Measurements from ENCODE around the gene PROCA1.
"Not testable (repeated sequence)": the region's sequence is repeated elsewhere in the genome, so short reads cannot be mapped to it uniquely, and the experiment has no call there.

The PROCA1 gene

DNA sequence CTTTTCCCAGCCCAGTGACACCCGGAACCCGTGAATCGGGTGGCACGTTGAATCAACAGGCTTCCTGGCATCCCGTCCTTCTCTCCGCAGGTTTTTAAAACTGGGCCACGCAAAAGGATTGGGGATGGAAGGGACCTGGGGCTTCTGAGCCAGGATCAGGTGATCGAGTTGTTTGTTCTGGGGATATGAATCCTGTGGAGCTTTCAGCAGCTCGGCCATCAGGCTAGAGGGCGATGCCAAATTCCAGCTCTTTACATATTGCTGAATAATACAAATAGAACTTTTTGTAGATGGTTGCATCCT, 49.2 kb downstream of the PROCA1 start:
- DNase-seq: no peak

DNA sequence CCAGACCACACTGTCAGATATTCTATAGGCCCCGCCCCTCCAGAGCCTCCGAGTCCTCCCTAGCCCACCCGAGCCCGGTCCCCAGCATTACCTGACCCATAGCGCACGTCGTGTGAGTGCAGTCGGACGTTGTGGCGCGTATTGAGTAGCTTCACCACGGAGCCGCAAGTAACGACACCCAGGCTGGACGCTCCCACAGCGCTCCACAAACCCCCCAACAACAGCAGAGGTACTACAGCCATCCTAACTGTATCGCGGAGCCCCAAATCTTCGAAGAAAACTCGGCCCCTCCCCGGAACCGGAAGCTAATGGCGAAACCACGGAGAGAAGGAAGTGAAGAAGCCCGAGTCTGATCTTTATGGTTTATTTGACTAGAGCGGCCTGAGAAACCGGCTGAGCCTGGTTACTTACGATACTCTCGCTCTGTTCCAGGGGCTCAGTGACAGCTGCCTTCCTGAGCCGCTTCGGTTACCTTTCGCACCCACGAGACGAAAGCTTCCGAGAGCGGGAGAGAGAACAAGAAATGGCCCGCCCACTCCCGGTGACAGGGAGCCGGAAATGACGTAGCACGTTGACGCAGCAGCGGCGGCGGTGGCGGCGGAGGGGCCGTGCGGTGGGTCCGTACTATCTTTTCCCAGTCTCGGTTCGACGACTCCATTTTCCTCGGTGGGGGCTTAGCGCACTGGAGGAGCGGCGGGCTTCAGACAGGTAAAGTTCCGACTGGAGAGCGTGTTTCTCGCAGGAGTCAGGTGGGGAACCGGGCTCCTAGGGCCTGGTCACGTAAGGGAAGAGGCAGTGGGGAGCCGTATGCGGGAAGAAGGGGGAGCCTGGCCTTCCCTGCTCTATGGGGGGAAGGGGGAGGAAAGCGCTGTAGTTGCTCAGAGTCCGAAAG, 49.8 kb downstream of the PROCA1 start, which contains the start of the genes SDF2 and SUPT6H:
SDF2 (minus strand) TSS at position 272 of the 892 bp plus-strand sequence; CDS start at position 242, 30 bp downstream.
SUPT6H (plus strand) TSS at position 571 of the 892 bp plus-strand sequence. CDS start 11,197 bp downstream, outside the sequence.
- peak; percentile 95 for DNase-seq

DNA sequence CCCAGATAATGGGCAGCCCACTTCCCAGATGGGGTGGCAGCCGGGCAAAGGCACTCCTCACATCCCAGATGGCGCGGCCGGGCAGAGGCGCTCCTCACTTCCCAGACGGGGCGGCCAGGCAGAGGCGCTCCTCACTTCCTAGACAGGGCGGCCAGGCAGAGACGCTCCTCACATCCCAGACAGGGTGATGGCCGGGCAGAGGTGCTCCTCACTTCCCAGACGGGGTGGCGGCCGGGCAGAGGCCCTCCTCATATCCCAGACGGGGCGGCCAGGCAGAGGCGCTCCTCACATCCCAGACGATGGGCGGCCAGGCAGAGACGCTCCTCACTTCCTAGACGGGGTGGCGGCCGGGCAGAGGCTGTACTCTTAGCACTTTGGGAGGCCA, 52.2 kb downstream of the PROCA1 start:
- not testable (repeated sequence) for DNase-seq

DNA sequence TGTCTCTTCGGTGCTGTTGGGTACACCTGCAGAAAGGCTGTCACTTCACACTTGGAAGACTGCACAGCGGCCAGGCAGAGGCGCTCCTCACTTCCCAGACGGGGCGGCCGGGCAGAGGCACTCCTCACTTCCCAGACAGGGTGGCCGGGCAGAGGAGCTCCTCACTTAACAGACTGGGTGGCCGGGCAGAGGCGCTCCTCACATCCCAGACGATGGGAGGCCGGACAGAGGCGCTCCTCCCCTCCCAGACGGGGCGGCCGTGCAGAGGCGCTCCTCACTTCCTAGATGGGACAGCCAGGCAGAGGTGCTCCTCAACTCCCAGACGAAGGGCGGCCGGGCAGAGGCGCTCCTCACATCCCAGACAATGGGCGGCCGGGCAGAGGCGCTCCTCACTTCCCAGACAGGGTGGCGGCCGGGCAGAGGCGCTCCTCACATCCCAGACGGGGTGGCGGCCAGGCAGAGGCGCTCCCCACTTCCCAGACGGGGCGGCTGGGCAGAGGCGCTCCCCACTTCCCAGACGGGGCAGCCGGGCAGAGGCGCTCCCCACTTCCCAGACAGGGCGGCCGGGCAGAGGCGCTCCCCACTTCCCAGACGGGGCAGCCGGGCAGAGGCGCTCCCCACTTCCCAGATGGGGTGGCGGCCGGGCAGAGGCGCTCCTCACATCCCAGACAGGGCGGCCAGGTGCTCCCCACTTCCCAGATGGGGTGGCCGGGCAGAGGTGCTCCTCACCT, 52.8 kb downstream of the PROCA1 start:
- DNase-seq: not testable (repeated sequence)

DNA sequence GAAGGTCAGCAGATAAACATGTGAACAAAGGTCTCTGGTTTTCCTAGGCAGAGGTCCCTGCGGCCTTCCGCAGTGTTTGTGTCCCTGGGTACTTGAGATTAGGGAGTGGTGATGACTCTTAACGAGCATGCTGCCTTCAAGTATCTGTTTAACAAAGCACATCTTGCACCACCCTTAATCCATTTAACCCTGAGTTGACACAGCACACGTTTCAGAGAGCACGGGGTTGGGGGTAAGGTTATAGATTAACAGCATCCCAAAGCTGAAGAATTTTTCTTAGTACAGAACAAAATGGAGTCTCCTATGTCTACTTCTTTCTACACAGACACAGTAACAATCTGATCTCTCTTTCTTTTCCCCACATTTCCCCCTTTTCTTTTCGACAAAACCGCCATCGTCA, 53.3 kb downstream of the PROCA1 start:
- not testable (repeated sequence) for DNase-seq

DNA sequence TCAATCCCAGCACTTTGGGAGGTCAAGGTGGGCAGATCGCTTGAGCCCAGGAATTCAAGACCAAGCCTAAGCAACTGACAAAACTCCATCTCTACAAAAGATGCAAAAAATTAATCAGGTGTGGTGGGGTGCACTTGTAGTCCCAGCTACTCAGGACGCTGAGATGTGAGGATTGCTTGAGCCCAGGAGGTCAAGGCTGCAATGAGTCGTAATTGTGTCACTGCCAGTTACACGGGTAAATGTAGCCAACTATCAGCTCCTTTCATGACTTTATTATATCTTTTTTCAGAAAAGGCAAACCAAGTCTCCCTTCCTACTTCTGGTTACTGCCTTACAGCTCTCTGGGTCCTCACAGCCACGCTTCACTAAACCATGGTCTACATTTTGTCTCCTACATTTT, 53.9 kb downstream of the PROCA1 start:
- no peak for DNase-seq

- DNase-seq: no peak
Observed at GRCh38 chr17:28655160-28655559, 56.5 kb downstream of the PROCA1 start.
